ENCODE data around the gene DLG5.

GRCh38 chr10:77872947-77873535, 53.5 kb downstream of the DLG5 start:
- TF ChIP-seq CTCF (conservative IDR thresholded peaks at IDR 0.05; ENCODE audit: low read length) = no peak
- TF ChIP-seq EZH2phosphoT487 (IDR thresholded peaks at IDR 0.05; ENCODE audit: borderline replicate concordance) = no peak

Data from Loucy (cell line).